Stimulated activated CD8-positive, alpha-beta memory T cell treated with anti-CD3 and anti-CD28 coated beads, Interleukin-12 subunit alpha, Interleukin-12 subunit beta, amount 100 ng/mL, for 1 hour (primary cell): Measurements from ENCODE around the gene CCSER2.
"Not testable (repeated sequence)": the region's sequence is repeated elsewhere in the genome, so short reads cannot be mapped to it uniquely, and the experiment has no call there.

ENCODE experiments used
- DNase-seq: peaks from one replicate; pipeline ENCODE4 v3.0.0-alpha.2; 2020; ENCODE audit warnings: low read depth

CCSER2 gene

GRCh38 chr10:84456126-84456525 is 127.7 kb downstream of the CCSER2 start:
- no peak for DNase-seq

GRCh38 chr10:84460520-84460919 is 132.1 kb downstream of the CCSER2 start:
- DNase-seq: no peak

GRCh38 chr10:84469470-84469869 is 141.1 kb downstream of the CCSER2 start:
- no peak for DNase-seq

GRCh38 chr10:84473136-84473535 is 144.7 kb downstream of the CCSER2 start:
- DNase-seq: no peak

- DNase-seq: no peak
These were observed 149.2 kb downstream of the CCSER2 start for GRCh38 chr10:84477398-84478128.

- no peak for DNase-seq
These were observed 149.8 kb downstream of the CCSER2 start for GRCh38 chr10:84478151-84478550.

- DNase-seq: no peak
These were observed 150.3 kb downstream of the CCSER2 start for GRCh38 chr10:84478679-84479078.

GRCh38 chr10:84484541-84484940 is 156.2 kb downstream of the CCSER2 start:
- DNase-seq: no peak

- DNase-seq: no peak
These were observed 165.0 kb downstream of the CCSER2 start for GRCh38 chr10:84493361-84493760.

- DNase-seq: no peak
These were observed 165.8 kb downstream of the CCSER2 start for GRCh38 chr10:84493951-84494848.

GRCh38 chr10:84494849-84495180 is 166.4 kb downstream of the CCSER2 start:
- no peak for DNase-seq

GRCh38 chr10:84497978-84498377 is 169.6 kb downstream of the CCSER2 start:
- no peak for DNase-seq

- DNase-seq: not testable (repeated sequence)
These were observed 170.7 kb downstream of the CCSER2 start for GRCh38 chr10:84499039-84499438.

GRCh38 chr10:84499846-84500245 is 171.5 kb downstream of the CCSER2 start:
- no peak for DNase-seq

- no peak for DNase-seq
These were observed 181.7 kb downstream of the CCSER2 start for GRCh38 chr10:84510121-84510520.

- DNase-seq: no peak
These were observed 182.7 kb downstream of the CCSER2 start for GRCh38 chr10:84511106-84511505.

- no peak for DNase-seq
These were observed 183.4 kb downstream of the CCSER2 start for GRCh38 chr10:84511709-84512285.

GRCh38 chr10:84517554-84517953 is 189.2 kb downstream of the CCSER2 start:
- no peak for DNase-seq

- DNase-seq: no peak
These were observed 190.8 kb downstream of the CCSER2 start for GRCh38 chr10:84519235-84519634.

GRCh38 chr10:84521013-84521412 is 192.6 kb downstream of the CCSER2 start:
- no peak for DNase-seq

GRCh38 chr10:84521468-84521867 is 193.1 kb downstream of the CCSER2 start:
- DNase-seq: no peak

- DNase-seq: no peak
These were observed 194.4 kb downstream of the CCSER2 start for GRCh38 chr10:84522612-84523462.
